GM18909 (cell line): ENCODE measurements around the gene GRAMD4.

Source experiments
- ATAC-seq: cut with Tn5 transposase; IDR thresholded peaks from one replicate; pipeline ENCODE4 v1.9.1; 2021; ENCODE audit warnings: mild to moderate bottlenecking; ENCODE audit not compliant: unreplicated experiment, poor library complexity

Gene GRAMD4

DNA sequence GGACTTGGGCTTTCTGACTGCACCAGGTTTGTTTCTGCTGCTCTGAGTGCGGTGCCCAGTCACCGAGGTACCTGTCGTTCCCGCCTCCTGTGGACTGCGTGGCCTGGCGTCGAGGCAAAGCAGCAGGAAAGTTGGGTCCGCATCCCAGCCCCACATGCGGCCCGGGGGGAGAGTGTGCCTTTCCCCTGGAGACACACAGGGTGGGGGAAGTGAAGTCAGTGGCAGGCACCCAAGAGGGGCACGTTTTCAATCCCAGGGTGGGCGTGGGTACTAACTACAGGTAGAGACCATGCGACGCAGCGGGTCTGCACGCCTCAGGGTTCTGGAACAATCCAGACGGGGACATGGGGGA, 25.3 kb upstream of the GRAMD4 start:
- ATAC-seq, result no peak

DNA sequence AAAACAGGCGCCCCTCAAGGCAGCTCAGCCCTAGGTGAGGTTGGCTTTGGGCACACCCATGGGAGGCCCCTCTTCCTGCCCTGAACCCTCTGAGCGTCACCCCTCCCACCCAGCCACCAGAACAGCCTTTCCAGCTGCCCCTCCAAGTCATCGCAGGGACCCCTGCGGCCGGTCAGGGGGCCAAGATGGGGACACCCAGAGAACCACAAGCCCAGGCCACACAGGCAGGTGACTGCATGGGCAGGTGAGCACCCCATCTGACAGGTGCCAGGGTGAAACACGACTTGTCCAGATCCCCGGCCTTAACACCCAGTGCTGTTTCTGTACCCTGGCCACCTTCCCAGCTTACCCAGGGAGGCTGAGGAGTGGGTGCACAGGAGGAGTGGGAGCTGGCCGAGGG, 24.6 kb upstream of the GRAMD4 start:
- no peak for ATAC-seq

DNA sequence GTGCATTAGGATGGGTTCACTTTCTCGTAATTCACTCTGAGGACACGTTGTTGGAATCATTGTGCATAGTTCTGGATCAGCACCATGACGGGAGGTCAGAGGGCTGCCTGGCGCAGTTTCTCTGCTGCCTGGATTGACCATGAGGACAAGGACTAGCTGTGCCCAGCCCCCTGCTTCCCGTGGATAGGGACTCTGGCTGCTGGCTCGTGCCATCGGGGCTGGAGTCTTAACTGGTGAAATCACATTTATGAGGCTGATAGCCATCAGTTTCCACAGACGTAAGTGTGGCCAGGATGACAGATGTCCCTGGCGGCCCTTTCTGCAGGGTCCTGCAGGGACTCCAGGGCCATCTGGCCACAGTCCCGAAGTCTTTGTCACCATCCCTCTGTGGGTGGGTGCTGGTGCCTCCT, 24.1 kb upstream of the GRAMD4 start:
- ATAC-seq, result no peak

DNA sequence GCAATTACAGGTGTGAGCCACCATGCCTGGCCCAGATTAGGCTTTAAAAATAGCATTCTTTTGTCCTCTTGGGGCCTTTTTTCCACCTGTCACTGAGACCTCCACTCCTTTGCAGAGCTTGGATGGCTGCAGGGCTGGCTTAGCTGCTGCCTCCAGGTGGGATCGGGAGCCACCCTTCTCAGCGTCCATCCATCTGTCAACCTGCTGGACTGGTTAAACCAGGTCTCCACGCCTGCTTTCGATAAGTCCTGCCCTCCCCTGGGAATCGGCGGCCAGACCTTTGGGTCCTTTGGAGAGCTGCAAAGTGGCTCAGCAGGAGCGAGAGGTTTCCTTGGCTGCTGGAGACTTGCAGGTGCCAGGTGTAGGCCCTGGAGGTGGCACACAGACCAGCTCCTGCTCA, 23.4 kb upstream of the GRAMD4 start:
- no peak for ATAC-seq

DNA sequence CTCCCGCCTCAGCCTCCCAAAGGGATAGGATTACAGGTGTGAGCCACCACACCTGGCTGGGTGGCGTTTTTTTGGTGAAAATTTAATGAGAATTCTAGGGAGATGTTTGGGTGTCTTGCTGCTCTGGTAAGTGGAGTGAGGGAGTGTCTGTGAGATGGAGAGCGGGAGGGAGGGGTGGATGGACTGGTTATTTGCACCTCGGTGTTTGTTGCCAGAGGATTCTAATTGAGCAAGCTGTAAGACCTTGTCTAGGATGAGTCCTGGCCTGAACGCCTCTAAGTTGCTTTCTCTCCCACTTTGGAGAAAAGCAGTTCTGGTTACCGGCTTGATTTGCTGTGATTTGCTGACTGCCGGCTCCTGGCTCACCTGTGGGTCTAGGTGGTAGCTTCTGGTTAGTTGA, 22.0 kb upstream of the GRAMD4 start:
- ATAC-seq, result no peak

DNA sequence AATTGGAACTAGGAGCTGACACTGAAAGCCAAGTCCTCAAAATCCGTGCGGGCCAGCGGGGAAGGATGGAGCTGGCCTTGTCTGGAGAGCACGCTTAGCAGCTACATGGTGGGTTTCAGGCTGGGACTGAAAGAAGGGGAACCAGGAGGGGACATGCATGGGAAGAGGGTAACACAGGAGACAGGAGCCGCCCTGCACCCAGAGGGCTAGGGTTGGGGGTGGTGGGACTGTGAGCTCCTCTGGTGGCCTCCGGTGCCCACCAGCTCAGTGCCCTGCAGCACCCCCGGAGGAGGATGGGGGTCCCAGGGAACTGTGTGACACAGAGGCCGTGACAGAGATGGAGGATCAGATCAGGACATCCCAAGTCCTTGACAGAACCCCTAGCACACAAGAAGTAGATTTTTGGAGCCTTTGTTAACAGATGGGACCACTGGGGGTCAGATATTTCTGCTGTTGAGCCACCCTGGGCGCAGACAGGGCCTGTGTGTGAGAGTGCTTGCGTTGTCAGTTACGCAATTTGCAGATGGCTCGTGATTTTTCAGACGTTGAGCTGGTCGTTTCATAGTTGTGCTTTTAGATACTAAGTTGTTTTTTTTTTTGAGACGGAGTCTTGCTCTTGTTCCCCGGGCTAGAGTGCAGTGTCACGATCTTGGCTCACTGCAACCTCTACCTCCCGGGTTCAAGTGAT, 21.3 kb upstream of the GRAMD4 start:
- ATAC-seq, result no peak

DNA sequence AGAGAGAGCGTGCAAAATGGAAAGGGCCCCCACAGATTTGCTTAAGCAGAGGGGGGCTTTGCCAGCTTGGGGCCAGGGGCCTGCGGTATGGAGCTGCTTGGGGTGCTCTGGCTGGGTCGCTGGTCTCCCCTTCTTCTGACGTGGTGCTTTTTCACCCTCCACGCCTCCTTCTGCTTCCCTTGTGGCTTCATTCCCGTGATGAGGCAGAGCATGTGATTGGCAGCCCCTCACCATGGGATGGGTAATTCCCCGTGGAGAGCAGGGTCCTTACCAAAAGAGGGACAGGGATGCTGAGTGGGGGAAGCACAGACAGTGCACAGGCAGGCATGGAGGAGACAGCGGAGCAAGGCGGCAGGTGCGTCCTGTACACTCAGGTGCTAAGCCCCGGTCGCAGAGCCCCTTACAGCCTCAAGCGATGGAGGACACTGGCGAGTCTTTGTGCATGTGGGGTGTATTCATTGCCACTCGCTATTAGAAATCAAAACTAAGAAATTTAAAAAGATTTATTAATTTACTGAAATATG, 19.9 kb upstream of the GRAMD4 start:
- ATAC-seq, result no peak

DNA sequence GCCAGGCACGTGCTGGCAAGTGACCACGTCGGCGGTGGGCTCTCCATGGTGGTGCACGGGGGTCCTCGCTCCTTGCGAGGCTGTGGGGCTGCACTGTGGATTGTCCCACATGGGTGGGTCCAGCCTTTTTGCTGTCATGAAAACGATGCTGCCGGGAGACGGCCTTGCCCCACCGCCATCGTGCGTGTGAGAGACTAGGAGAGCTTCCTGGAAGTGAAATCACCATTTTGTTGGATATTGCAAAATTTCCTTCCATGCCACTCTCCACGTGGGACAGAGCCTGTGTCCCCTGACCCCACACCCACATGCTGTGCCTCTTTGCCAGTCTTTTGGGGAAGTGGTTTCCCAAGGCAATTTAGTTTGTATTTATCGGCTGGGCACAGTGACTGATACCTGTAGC, 18.2 kb upstream of the GRAMD4 start:
- no peak for ATAC-seq

DNA sequence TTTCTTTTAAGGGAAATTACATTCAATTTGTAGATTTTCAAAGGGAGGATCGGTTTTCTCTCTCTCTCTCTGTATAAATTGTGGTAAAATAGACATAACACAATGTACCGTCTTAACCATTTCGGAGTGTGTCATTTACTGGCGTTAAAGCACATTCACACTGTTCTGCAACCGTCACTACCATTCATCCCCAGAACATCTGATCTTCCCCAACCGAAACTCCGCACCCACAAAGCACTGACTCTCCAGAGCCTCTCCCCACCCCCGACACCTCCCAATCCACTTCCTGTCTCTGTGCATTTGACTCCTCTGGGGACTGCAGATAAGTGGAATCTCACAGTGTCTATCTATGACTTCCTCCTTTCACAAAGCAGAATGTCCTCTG, 15.9 kb upstream of the GRAMD4 start:
- no peak for ATAC-seq

DNA sequence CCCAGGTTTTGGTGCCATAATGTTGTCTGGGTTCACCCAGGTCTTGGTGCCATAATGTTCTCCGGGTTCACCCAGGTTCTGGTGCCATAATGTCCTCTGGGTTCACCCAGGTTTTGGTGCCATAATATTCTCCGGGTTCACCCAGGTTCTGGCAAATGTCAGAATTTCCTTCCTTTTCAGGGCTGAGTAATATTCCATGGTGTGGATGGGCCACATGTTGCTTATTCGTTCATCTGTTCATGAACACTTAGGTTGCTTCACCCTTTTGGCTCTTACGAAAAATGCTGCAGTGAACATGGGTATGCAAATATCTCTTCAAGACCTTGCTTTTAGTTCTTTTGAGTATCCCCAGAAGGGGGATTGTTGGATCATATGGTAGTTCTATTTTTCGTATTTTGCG, 15.1 kb upstream of the GRAMD4 start:
- ATAC-seq, result no peak

DNA sequence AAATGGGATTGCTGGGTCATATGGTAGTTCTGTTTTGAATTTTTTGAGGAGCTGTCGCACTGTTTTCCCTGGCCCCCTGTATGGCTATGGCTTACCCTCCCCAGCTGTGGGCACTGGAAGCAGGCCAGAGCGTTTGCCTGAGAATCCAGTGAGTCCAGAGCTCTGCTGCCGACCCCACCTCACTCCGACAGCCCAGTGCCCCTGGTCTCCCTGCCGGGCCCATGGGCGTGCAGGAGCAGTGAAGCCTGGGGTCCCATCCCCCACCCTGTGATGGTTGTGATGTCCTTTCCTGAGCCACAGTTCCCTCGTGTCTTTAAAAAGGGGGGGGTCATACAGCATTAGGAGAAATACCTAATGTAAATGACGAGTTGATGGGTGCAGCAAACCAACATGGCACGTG, 13.3 kb upstream of the GRAMD4 start:
- no peak for ATAC-seq

DNA sequence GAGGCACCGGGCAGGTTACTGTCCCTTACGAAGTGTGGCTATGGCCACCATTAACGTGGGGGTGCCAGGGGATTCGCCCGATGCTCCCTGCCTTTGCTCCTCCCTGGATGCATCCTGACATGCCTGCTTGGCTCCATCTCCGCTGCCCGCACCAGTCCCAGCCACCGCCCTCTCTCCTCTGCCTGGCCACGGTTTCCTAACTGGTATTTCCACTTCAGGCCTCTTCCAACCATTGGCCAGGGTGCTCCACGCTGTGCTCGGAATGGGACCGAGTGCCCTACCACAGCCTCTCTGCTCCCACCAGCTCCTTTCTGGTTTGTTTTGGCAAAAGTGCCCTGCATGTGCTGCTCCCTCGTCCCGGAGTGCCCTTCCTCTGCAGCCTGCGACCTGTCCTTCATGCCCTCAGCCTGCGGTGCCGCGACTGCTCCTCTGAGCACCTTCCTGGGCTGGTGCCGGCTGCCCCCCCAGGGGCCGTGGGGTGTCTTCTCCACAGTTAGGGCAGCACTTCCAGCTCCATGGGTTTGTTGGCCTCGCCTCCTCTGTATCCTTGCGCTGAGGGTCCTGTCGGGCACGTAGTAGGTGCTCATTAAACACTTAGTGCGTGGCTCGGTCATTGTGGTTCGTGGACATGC, 12.6 kb upstream of the GRAMD4 start:
- ATAC-seq, result no peak

DNA sequence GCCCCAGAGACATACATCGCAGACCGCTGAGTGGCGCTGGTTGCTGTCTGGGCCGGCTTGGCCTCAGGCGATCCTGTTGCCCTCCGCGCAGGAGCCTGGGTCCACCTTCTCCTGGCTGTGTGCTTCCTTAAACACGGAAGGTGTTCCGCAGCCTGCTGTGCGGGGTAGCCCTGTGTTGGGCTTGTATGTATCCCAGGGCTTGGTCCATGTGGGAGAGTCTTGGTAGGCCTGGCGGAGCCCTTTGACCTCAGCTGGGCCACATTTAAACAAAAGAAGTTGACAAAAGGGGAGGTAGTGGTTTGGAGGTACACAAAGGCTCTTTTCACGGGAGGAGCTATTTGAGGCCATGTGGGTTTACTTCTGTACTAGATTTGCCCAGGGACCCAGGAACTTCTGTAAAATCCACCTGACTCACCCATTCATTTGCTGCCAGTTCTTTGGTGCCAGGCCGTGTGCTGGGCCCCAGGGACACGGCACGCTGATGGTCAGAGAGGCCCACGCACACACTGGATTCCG, 11.0 kb upstream of the GRAMD4 start:
- ATAC-seq, result no peak

DNA sequence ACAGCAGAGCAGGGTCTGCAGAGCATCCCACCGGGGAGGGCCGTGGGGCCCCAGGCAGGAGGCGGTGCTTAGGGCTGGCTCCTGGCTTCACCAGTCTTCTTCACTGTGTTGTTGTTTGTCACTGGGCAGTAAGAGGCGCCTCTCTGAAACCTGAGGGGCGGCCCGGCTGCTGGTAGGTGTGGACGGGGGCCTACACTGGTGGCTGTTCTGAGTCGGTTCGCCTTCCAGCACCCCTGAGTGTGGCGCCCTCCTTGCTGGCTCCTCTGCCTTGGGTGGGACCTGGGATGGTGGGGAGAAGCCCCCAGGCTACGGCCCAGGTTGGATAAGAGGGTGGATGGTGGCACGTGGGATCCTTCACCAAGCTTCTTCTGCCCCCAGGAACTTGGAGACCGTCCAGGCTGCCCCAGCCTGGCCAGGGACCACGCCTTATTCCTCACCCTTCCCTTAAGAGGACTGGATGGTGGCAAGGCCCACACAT, 10.4 kb upstream of the GRAMD4 start:
- ATAC-seq, result no peak

DNA sequence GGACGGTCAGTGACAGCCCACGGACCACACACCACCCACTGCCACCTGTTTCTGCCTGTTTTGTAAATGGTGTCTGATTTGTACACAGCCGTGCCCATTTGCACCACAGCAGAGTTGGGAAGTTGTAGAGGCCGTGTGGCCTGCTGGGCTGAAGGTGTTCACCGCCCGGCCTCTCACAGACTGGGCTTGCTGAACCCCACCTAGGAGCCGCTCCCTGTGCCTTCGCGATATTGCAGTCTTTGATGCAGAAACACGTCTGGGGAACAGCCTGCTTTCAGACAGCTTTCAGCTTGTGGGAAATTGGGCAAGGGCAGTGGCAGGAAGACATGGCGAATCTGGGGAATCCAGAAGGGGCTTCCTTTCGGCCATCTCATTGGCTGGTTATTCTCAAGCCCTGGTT, 9.8 kb upstream of the GRAMD4 start:
- no peak for ATAC-seq

DNA sequence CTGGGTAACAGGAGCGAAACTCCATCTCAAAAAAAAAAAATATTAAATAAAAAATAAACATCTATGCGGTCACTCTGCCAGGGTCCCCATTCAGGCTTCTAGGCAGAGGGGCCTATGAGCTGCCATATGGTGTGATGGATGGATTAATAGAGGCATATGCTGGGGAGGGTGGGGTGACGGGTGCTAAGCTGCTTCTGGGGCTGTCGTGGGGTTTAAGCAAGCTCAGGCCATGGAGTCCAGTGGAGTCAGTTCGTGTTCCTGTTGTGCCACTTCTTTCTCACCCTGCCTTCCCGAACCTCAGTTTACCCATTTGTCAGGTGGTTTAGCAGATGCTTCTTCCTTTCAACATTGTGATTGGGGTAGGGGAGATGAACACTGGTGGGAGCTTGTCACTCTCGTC, 9.0 kb upstream of the GRAMD4 start:
- ATAC-seq, result no peak

DNA sequence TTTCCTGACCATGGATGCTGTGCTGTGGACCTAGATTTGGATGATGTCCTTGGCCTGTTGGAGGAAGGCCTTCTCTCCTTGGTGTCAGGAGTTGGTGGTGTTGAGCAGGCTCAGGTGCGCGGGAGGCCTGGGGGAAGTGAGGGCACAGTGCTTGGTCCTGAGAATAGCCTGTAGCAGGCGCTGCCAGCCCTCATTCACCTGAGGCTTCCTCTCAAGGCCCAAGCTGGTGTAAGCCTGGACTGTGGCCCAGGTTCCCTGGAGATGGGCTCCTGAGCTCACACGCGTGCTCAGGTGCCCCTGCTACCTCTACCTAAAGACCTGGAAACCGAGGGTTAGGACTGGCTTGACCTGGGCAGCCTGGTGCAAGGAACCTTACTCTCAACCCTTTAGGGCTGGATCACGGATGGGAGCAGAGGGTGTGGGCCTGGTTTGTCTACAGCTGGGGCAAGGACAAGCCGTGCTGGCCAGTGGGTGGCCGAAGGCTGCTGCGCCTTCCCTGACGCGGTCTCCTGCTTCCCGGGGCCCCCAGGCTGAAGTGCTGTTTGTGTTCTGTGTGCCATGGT, 7.8 kb upstream of the GRAMD4 start:
- ATAC-seq, result no peak

DNA sequence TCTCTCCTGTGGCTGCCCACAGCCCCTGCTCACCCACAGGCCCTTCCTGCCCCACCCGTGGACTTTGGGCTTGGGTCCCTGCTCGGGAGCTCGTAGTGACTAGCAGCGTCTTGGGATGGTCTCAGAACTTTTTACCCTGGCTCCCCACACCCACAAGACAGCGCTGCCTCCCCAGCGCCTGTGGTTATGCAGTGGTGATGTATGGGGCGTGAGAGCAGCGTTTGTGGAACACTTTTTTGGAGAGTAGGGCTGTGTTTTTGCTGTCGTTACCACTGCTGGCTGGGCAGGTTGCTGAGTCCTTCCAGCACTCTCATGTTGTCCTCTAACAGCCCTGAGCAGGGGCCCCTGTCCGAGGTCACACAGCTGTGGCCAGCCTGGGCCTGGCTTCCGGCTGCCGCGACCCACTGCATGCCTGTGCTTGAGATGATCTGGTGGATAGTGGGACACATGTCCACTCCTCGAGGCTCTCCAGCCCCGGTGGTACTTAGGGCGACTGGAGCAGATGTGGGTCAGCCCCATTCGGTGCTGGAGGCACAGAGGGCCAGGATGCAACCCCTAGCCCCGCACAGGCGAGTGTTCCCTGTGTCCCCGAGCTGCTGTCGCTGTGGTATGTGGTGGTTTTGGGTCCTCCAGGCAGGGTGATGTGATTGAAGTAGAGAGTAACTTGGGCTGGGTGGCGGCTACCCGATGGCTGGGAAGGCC, 7.1 kb upstream of the GRAMD4 start:
- no peak for ATAC-seq

DNA sequence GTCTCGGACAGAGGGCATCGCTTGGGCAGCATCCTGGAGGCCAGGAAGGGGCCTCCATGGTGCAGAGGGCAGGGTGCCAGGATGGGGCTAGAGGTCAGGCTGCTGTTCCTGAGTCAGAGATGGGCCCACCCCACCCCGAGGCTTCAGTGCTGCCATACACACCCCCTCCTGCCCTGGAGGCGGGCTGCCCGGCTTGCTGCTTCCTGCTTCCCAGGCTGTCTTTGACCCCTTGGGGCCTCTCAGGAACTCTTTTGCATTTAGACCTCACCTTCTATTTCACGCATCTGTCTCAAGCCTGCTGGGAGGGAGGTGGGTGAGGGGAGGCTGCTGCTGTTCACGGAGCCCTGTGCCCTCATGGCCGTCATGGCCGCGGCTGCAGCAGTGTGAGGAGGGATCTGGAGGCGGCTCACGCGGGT, 6.6 kb upstream of the GRAMD4 start:
- ATAC-seq, result no peak

DNA sequence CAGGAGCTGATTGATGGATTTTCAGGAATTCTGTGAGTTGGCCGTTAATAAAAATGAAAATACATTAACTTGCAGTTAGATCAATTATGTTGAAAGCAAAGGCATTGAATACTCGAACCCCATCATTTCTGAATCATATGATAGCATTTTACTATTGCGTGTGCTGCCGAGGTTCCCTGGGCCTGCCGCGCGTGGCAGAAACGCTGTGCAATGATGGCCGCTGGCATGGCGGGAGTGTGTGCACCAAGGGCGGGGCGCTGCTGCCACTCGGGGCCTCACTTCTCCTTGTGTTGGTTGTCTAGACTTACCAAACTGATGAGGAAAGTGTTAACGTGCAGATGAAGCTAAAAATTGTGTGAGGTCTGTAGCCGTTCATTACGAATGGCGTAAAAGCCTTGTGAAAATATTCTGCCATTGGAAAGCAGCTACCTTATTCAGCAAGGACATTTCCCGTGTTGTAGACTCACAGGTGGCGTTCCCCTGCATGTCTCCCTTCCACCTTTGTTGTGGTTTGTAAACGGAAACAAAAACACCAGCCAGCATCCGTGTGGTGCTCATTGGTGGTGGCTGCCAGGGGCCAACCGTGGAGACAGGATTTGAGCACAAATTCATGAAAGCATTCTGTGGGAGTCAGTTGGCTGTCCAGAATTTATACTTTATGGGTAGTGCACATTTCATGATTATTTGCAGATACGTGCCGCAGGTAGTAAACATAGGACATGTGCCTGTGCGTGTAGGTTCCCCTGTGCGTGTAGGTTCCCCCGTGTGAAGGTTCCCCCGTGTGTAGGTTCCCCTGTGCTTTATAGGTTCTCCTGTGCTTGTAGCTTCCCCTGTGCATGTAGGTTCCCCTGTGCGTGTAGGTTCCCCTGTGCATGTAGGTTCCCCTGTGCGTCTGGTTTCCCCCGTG, 5.9 kb upstream of the GRAMD4 start:
- ATAC-seq, result no peak
